Endometrial microvascular endothelial cells (primary cell): Measurements from ENCODE around the gene SART1. TPM values are rescaled to one million over a fixed set of nuclear protein-coding genes. Genes with fewer than 3 reads are reported as not detected.

Experiments
- in situ Hi-C: cut with HindIII; loops from 2 replicates; pipeline ENCODE4 v1.10.0; 2017; ENCODE audit warnings: low sequenced_read_pairs, low pct_unique_long_range_greater_than_20kb; ENCODE audit errors: inconsistent ontology term
- total RNA-seq: library from RNA; depleted of rRNA; stranded (reverse); fragments of >200 nt; gene quantifications from one replicate; pipeline ENCODE4 v1.2.3, GENCODE V29; 2015; ENCODE audit errors: inconsistent ontology term

Gene SART1
- 34.7 TPM for total RNA-seq

- in situ Hi-C loops: no loop called here
Measured at GRCh38 chr11:65961267-65962140, at the start of gene SART1. SART1 (plus strand) TSS chr11:65961734; CDS start chr11:65961781, 47 bp downstream.

- in situ Hi-C loops: no loop called here
Measured at GRCh38 chr11:65912845-65913244, 48.7 kb upstream of the SART1 start.

- in situ Hi-C loops: no loop called here
Measured at GRCh38 chr11:65915101-65915820, 46.3 kb upstream of the SART1 start.

- in situ Hi-C loops: no loop called here
Measured at GRCh38 chr11:65915821-65916251, 45.7 kb upstream of the SART1 start.

- in situ Hi-C loops: no loop called here
Measured at GRCh38 chr11:65916391-65916790, 45.1 kb upstream of the SART1 start.

GRCh38 chr11:65917077-65917433 lies 44.5 kb upstream of the SART1 start:
- in situ Hi-C loops: no loop called here

- in situ Hi-C loops: no loop called here
Measured at GRCh38 chr11:65917434-65918210, 43.9 kb upstream of the SART1 start.

GRCh38 chr11:65918211-65919140 lies 43.1 kb upstream of the SART1 start, which contains the start of gene C11orf68:
C11orf68 (minus strand) TSS chr11:65919062; CDS start chr11:65919031, 31 bp downstream.
- in situ Hi-C loops: no loop called here

- in situ Hi-C loops: no loop called here
Measured at GRCh38 chr11:65919141-65919572, 42.4 kb upstream of the SART1 start, which contains the start of gene DRAP1. DRAP1 (plus strand) TSS chr11:65919426; CDS start chr11:65919502, 76 bp downstream.

GRCh38 chr11:65919573-65920371 lies 41.8 kb upstream of the SART1 start:
- in situ Hi-C loops: no loop called here

GRCh38 chr11:65920372-65920802 lies 41.1 kb upstream of the SART1 start:
- in situ Hi-C loops: no loop called here

- in situ Hi-C loops: no loop called here
Measured at GRCh38 chr11:65921033-65921555, 40.4 kb upstream of the SART1 start.

GRCh38 chr11:65921876-65922275 lies 39.7 kb upstream of the SART1 start:
- in situ Hi-C loops: no loop called here

- in situ Hi-C loops: no loop called here
Measured at GRCh38 chr11:65922565-65922964, 39.0 kb upstream of the SART1 start.

- in situ Hi-C loops: no loop called here
Measured at GRCh38 chr11:65925397-65925796, 36.1 kb upstream of the SART1 start.

GRCh38 chr11:65927904-65928397 lies 33.6 kb upstream of the SART1 start:
- in situ Hi-C loops: no loop called here

- in situ Hi-C loops: no loop called here
Measured at GRCh38 chr11:65928667-65929066, 32.9 kb upstream of the SART1 start.
